Pancreas (tissue), 10 donors: ENCODE results near the gene TMEM147. TPM values are rescaled to one million over a fixed set of nuclear protein-coding genes. Genes with fewer than 3 reads are reported as not detected.
A peak's percentile ranks its signal among the peaks of the same experiment; 100 is the strongest.

ENCODE experiments used
- ATAC-seq, 4 donors: fragments of 200-7000 bp; cut with Tn5 transposase; one replicate each; pipeline versions ENCODE4 v1.8.0 to v1.9.1; 2020; ENCODE audit warnings: mild to moderate bottlenecking in 4 of 4, moderate library complexity in 4 of 4
- DNase-seq, 6 donors: peaks; one replicate each; pipeline ENCODE4 v3.0.0-alpha.2; 2020
- FAIRE-seq: peaks from 2 replicates; lab custom pipeline; 2012; peaks lifted over from hg19 to GRCh38; lab: Jason Lieb, UNC
- H3K27ac ChIP-seq, 4 donors: fragments of 200-600 bp; sonication (generic); 1 replicate in 3 of 4; 2 replicates in 1 of 4; pipeline versions ENCODE4 v1.5.0 to v1.8.0; 2020
- H3K27me3 ChIP-seq, 4 donors: fragments of 200-600 bp; one replicate each; pipeline ENCODE4 v1.8.0; 2021
- H3K36me3 ChIP-seq, 3 donors: fragments of 200-600 bp; sonication (generic) in 1 of 3; one replicate each; pipeline versions ENCODE4 v1.5.0 to v1.8.0; 2020 to 2021
- H3K4me1 ChIP-seq, 3 donors: fragments of 200-600 bp; one replicate each; pipeline ENCODE4 v1.8.0; 2021
- H3K4me3 ChIP-seq, 4 donors: fragments of 200-600 bp; sonication (generic) in 2 of 4; one replicate each; pipeline versions ENCODE4 v1.5.0 to v1.8.0; 2020 to 2021
- H3K9me3 ChIP-seq, 4 donors: fragments of 200-600 bp; one replicate each; pipeline ENCODE4 v1.8.0; 2021
- CTCF ChIP-seq, 4 donors: fragments of 200-600 bp; sonication (generic) in 3 of 4; IDR thresholded peaks; one replicate each; pipeline versions ENCODE4 v1.5.0 to v1.8.0; 2021; ENCODE audit warnings: antibody characterized with exemption in 4 of 4
- WGBS, 2 donors: extraction: QIAGEN DNeasy Blood & Tissue Kit; methylation state at CpG; one replicate each; pipeline ENCODE4 v1.1.7; 2013; 5-methylcytosine and 5-hydroxymethylcytosine counted together
- intact Hi-C, 3 donors: fragments of 100-400 bp; cut with DNase I; formaldehyde crosslinking; loops; one replicate each; pipeline versions ENCODE4 v1.11.1 to v1.14.2; 2022
- polyA plus RNA-seq, 2 donors: library from polyadenylated mRNA; stranded (reverse); fragments of 200-250 nt; gene quantifications; one replicate each; pipeline ENCODE4 v1.2.3, GENCODE V29; 2013
- total RNA-seq, 6 donors: library from RNA; stranded (reverse); fragmentation: NEBNext Ultra II Directional in 4 of 6; extraction: Animal tissue kit (Norgen Biotek cat#: 25700) in 4 of 6; gene quantifications; one replicate each; pipeline versions ENCODE4 v1.2.1 to v1.2.4, GENCODE V29; 2021 to 2023
- donor health status: healthy with polysubstance abuse.
- donor health status: DM: no; HTN: no; CAD: no; lungs with moderate emphysema.
- donor health status: DM: no; HTN: no; CAD: no.
- donor health status: control.
- donor health status: control.
- donor health status: Bipolar disorder and iron deficiency.
- donor health status: DM: yes; HTN: yes; CAD: no.
- donor health status: DM: no; HTN: no; CAD: no.
- donor health status: DM: no; HTN: no; CAD: no.
- donor health status: DM: yes; HTN: yes; CAD: no.

Gene TMEM147
- total and polyA plus RNA-seq, 8 donors, result 44.3 to 91.1 (median 56.5) TPM

DNA sequence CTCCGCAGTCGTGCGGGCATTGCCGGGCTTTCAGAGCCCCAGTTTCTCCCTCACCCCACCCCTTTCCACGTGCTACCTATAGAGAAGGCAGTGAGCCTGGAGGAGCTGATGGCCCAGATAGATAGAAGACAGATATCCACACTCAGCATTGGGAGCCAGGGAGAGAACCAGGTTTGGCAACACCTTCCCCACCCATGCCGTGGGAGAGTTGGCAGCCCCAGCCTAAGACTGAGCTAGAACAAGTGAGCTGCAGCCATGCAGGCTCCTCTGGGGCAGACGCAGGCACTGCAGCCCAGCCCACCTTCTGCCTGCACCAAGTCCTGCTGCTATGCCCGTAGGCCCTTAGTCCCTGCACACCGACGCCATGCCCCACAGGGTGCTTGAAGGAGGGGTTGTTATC lies 44.8 kb upstream of the TMEM147 start:
- FAIRE-seq (no peak), ATAC-seq (no peak), DNase-seq (no peak)
- H3K27me3 ChIP-seq, result no peaks in the 10 kb centered on the region
- no peaks in the 10 kb centered on the region for H3K4me1 ChIP-seq
- no peak for TF ChIP-seq CTCF (IDR thresholded peaks at IDR 0.05)
- no peaks in the 10 kb centered on the region for H3K9me3 ChIP-seq
- no peak overlapping the region for H3K4me3 ChIP-seq
- no peak overlapping the region for H3K27ac ChIP-seq
- intact Hi-C loops, result no loop called here
- WGBS, 2 donors, result 91 to 93% methylated on average over 10 of the region's 10 CpGs
- H3K36me3 ChIP-seq, result peaks cover 0 to 27% (median 4%) of the 10 kb centered on the region in 3 donors

GRCh38 chr19:35501684-35502083 lies 43.7 kb upstream of the TMEM147 start:
- FAIRE-seq (no peak), DNase-seq (no peak), ATAC-seq (peak in 1 of 4 donors; percentile 13)
- no peak for TF ChIP-seq CTCF (IDR thresholded peaks at IDR 0.05)
- no peak overlapping the region for H3K27ac ChIP-seq
- peaks cover 0 to 30% (median 4%) of the 10 kb centered on the region in 3 donors for H3K36me3 ChIP-seq
- no peaks in the 10 kb centered on the region for H3K9me3 ChIP-seq
- H3K4me3 ChIP-seq, result no peak overlapping the region
- no peaks in the 10 kb centered on the region for H3K27me3 ChIP-seq
- WGBS, 2 donors, result 87 to 89% methylated on average over 15 of the region's 15 CpGs
- H3K4me1 ChIP-seq, result no peaks in the 10 kb centered on the region
- intact Hi-C loops, result no loop called here

DNA sequence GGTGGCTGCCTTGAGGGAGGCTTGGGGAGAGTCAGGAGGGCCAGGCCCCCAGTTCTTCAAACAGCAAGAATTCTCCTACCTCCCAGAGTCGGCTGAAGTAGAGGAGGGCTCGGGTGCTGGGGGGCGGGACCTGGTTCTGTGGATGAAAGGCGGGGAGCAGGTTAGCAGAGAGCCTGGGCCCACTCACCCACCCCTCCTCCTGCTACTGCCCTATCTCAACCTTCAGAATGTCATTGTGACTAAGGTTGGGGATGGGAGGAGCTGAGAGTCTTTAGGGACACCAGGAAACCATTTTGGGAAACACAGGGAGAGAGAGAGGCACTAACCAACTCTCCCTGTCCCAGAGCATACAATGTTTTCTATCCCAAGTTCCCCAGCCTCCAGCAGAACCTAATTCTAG lies 42.7 kb upstream of the TMEM147 start:
- WGBS, 2 donors, result 91 to 93% methylated on average over 4 of the region's 4 CpGs
- intact Hi-C loops, result no loop called here
- FAIRE-seq, result no peak

GRCh38 chr19:35506011-35506410 lies 39.4 kb upstream of the TMEM147 start:
- Histone ChIP-seq H3K27me3 (no peaks in the 10 kb centered on the region), H3K27ac (no peak overlapping the region), H3K36me3 (peaks cover 0 to 15% (median 0%) of the 10 kb centered on the region in 3 donors), H3K4me3 (no peak overlapping the region), H3K9me3 (no peaks in the 10 kb centered on the region), H3K4me1 (peaks cover 0 to 8% (median 4%) of the 10 kb centered on the region in 3 donors)
- no peak for ATAC-seq
- no peak for DNase-seq
- intact Hi-C loops, result no loop called here
- no peak for TF ChIP-seq CTCF (IDR thresholded peaks at IDR 0.05)
- no peak for FAIRE-seq
- WGBS, 2 donors, result 88 to 93% methylated on average over 7 of the region's 7 CpGs

More for the DNA sequence above, 42.7 kb upstream of the TMEM147 start:
- H3K27me3 ChIP-seq, result no peaks in the 10 kb centered on the region
- DNase-seq, result no peak
- H3K4me3 ChIP-seq, result no peak overlapping the region
- no peak for ATAC-seq
- no peak overlapping the region for H3K27ac ChIP-seq
- no peaks in the 10 kb centered on the region for H3K9me3 ChIP-seq
- peaks cover 0 to 30% (median 4%) of the 10 kb centered on the region in 3 donors for H3K36me3 ChIP-seq
- no peak for TF ChIP-seq CTCF (IDR thresholded peaks at IDR 0.05)
- no peaks in the 10 kb centered on the region for H3K4me1 ChIP-seq

DNA sequence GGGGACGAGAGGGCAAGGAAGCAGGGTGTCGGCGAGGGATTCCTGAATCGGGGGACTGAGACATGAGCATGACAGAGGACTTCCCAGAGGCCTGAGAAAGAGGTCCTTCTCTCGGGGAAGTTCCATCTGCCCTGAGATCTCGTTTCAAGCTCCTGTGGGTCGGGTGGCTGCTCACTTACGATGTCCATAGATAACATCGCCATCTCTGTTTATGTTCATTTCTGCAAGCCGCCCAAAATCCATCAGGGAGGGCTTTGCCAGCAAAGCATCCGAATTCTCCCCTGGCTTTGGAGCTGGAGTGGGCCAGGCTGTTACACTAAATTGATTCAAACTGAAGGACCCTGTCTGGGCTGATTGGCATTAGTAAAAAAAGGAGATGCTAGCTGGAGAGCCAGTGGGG lies 37.9 kb upstream of the TMEM147 start:
- Histone ChIP-seq H3K4me1 (peaks cover 0 to 8% (median 4%) of the 10 kb centered on the region in 3 donors), H3K4me3 (no peak overlapping the region), H3K9me3 (no peaks in the 10 kb centered on the region), H3K27ac (no peak overlapping the region), H3K27me3 (no peaks in the 10 kb centered on the region), H3K36me3 (peaks cover 0 to 8% (median 0%) of the 10 kb centered on the region in 3 donors)
- intact Hi-C loops, result no loop called here
- no peak for FAIRE-seq
- ATAC-seq, result no peak
- WGBS, 2 donors, result 89% methylated on average over 11 of the region's 11 CpGs
- peak in 1 of 6 donors; percentile 28 for DNase-seq
- TF ChIP-seq CTCF (IDR thresholded peaks at IDR 0.05), result no peak
